NCI-H510A (cell line): Measurements from ENCODE around the gene DPEP1.
"Not testable (repeated sequence)": the region's sequence is repeated elsewhere in the genome, so short reads cannot be mapped to it uniquely, and the experiment has no call there.

Experiments used
- DNase-seq: peaks from one replicate; lab custom pipeline; 2025; lab: John Stamatoyannopoulos, UW

DPEP1 gene

DNA sequence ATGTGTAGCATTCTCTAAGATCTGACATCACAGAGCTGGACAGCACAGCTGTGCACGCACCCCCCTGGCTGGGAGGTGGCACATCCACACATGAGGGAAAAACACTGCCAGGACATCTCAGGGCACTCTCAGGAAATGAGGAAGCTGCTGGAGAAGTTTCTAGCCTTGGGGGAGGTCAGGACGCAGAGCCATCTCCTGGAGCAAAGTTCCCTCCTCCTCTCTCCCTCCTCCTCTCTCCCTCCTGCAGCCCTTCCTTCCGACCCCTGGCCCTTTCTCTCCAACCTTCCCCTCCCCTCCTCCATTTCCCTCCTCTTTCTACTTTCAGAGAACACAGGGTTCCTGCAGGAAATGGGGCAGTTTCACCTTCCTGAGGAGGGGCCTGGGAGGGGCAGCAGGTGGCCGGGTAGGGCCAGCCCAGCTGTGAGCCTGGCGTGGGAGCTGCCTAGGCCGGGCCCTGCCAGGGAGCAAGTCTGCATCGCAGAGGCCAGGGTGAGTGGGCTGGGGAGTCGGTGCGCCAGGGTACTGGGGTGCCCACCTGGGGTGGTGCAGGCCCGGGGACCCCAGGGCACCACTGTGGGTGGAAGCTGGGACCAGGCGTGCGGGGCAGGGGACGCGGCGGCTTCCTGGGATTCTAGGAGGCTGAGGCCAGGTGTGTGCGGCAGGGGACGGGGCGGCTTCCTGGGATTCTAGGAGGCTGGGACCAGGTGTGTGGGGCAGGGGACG, at the start of gene DPEP1:
Gene DPEP1, plus strand, starts transcription at position 412 of the 723 bp plus-strand sequence. CDS start 16,769 bp downstream, outside the sequence.
- DNase-seq = no peak

DNA sequence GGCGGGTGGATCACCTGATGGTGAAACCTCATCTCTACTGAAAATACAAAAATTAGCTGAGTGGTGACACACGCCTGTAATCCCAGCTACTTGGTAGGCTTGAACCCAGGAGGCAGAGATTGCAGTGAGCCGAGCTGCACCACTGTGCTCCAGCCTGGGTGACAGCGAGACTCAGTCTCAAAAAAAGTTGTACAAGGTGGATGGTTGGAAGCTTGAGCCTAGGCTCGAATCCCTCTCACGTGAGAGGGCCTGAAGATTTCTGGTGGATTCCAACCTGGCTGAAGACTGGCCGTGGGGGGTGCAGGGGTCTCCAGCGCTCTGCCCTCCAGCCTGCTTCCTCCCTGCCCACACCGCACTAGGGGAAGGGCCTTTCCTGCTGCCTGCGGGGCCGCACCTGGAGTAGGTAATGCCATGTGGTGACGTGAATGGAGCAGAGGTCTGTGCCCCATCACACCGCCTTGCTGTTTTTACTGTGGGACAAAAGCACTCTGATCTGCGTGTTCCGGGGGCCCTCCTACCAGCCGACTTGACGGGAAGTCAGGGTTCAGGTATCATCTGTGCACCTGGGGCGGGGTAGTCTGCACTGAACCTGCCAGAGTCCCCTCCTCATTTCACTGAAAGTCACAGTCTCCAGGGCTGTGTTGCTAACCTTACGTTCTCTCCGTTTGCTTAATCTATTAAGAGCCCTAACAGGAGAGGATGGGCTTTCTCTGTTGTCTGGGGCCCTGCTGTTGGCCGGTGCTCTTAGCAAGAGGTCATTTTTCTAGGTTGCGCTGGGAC, 48.8 kb upstream of the DPEP1 start:
- no peak for DNase-seq

DNA sequence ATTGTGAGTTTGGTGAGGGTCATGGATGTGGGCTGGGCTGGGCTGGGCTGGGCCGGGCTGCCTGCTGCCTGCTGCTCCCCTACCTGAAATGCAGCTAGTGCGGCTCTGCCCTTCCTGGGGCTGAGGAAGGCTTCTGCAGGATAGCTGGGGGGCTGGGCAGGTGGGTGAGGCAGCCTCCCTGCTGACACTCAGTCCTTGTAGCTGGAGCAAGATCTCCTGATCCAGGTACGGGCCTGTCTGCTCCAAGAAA, 48.3 kb upstream of the DPEP1 start:
- DNase-seq = no peak

DNA sequence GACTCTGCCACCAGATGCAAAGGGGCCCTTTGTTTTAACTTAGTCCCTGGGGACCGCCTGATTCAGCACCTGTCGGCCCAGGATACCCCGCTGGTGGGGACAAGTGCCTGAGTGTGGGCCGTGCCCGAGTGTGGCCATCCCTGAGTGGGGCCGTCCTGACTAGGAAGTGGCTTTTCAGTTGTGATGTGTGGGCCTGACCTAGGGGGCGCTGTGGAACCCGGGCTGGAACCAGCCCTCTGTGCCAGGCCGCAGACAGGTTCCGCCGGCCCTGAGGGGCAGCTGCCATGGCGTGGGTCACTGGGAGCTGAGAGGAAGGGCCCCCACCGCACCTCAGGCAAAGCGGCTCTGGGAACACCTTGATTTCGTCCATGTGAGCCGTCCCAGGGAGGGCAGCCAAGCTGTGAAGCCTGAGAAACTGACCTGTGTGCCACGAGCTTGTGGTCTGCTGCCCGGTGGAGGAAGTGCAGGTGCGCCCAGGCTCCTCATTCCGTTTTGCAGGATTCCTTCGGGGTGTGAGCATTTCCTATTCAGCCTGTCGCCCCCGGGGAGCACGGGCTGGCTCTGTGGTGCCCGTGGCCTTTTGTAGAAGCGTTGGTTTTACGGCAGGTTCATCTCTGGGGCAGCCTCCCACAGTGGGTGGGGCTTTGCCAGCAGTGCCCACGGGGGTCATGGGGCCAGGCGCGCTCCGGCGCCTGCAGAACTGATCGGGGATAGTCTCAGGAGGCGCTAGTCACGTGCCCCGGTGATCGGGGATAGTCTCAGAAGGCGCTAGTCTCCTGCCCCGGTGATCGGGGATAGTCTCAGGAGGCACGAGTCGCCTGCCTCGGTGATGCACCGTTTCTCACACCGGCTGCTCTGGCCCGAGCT, 47.7 kb upstream of the DPEP1 start:
- no peak for DNase-seq

DNA sequence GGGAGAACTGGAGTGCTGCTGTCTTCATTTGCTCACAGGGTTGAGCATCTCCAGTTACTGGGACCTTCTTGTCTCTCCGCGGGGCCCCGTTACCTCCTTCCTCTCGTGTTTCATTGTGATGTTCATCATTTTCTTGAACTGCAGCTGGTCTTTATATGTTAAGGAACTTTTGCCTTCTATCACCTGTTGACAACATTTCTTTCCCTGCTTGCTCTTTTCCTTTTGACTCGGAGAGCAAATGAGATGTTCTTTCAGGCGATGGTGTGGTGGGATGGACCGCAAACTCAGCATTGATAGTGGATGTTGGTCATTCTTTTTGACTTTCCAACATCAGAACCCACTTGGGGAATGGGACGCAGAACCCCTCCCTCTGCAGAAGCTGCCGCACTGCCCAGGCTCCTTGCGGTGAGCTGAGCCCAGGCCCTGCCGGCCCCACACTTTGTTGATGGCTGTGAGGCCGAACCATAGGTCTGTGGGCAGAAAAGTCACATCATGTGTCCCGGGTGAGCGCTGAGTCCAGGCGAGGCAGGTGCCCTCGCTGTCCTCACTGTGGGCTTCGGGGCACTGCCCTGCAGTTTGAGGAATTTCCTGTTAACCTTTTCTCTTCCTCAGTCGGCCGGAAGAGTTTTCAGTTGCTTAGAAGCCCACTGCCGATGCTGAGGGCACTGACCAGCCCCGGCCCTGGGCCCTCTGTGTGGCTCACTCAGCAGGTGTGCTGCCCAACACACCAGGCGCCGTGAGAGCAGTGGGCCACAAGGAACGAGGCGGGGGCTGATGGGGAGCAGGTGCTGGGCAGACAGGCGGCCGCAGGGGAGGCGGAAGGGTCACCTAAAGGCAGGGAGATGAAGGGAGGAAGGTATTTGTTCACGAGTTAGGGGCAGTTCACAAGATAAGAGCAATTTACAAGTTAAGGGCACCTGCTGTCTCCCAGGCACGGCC, 45.5 kb upstream of the DPEP1 start:
- no peak for DNase-seq

DNA sequence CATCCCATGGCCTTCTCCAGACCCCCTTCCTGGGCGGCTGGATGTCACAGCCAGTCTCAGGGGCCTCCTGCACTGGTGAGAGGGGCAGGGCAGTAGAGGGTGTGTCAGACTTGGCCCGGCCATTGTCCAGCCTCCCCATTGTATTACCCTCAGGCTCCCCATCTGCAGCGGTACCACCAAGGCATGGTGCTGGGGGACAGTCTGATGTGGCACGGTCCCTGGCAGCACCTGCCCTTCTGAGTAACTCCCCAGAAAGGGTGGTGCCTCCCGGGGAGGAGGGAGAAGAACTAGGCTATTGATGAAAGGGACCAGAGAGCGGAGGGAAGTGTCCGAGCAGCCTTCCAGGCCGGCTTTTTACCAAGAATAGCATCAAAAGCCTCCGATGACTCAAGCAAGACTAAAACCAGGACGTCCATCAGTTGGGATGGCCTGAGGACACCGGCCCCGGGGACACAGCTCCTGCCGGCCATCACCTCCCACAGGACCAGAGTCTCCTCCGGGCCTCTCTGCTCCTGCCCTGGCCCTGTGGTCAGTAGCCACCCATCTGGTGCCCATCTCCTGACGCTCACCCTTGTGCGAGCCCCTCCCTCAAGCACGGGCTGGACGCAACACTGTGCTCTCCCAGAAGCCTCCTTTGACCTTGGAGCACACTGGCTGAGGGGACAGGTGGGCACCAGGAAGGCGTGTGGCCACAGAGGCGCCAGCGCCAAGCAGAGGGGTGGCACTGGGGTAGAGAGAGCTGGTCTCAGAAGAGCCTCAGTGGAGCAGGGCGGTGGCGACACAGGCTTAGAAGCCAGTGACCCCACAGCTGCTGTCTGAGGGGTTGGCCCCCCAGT, 43.7 kb upstream of the DPEP1 start:
- DNase-seq = no peak

DNA sequence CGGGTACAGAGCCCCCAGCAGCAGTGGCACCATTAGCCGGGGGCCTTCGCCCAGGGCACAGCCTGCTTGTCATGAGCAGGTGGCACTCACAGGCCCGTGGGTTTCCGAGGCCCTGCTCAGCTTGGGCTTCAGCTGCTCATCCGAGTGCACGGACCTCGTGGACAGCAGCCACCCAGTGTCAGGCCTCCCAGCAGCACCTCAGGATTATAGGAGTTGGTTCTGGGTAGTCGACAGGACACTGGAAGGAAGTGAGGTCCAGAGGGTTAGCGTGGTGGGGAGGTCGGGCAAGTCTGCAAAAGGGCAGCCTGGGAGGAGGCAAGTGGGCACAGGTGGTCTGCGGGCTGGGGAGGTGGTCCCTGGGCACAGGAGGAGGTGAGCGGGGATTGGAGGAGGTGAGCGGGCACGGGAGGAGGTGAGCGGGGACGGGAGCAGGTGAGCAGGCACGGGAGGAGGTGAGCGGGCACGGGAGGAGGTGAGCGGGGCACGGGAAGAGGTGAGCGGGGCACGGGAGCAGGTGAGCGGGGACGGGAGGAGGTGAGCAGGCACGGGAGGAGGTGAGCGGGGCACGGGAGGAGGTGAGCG, 43.0 kb upstream of the DPEP1 start:
- DNase-seq = no peak

DNA sequence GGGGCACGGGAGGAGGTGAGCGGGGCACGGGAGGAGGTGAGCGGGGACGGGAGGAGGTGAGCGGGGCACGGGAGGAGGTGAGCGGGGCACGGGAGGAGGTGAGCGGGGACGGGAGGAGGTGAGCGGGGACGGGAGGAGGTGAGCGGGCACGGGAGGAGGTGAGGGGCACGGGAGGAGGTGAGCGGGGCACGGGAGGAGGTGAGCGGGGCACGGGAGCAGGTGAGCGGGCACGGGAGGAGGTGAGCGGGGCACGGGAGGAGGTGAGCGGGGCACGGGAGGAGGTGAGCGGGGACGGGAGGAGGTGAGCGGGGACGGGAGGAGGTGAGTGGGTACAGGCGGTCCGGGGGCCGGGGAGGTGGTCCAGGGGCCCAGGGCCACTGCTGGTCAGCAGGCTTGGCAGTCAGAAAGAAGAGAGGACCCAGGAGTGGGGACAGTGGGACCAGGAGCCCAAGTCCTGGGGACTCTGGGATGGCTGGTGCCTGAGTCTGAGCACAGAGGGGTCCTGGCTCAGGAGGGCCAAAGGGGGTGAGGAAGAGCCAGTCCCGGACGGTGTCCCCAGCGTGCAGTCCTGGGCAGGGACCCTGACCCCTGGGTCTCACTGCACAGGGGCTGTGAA, 42.4 kb upstream of the DPEP1 start:
- DNase-seq = not testable (repeated sequence)

DNA sequence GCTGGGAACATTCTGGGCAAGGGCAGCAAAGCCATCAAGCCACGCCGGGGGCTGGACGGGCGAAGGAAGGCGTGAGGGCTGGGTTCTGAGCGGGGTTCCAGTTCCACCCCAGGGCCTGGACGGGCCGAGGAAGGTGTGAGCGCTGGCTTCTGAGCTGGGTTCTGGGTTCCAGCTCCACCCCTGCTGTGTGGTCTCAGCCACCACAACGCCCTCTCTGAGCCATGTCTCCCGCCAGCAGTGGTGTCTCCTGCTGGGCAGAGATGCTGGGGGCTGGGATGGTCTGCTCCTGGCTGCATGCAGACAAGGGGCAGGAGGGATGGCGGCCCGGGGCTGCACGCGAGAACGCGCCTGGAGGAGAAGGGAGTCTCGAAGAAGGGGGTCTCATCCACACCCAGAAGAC, 41.8 kb upstream of the DPEP1 start:
- DNase-seq = no peak

DNA sequence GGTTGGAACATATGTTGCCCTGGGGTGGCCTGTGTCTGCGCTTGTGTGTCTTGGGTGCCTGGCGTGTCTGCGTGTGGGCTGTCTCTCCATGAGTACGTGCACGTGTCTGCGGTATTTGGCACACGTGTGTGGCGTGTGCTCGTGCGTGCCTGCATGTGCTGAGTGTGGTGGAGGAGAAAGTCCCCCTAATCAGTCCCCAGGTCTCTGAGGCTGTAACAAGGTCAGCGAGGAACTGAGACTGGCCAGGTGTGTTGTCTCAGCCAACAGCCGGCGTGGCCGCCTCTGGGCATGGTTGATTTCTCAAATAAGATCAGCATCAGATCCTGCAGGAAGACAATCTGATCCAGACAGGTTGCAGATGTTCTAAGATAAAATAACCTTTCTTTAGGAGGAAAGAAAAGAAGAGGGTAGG, 41.4 kb upstream of the DPEP1 start:
- no peak for DNase-seq

DNA sequence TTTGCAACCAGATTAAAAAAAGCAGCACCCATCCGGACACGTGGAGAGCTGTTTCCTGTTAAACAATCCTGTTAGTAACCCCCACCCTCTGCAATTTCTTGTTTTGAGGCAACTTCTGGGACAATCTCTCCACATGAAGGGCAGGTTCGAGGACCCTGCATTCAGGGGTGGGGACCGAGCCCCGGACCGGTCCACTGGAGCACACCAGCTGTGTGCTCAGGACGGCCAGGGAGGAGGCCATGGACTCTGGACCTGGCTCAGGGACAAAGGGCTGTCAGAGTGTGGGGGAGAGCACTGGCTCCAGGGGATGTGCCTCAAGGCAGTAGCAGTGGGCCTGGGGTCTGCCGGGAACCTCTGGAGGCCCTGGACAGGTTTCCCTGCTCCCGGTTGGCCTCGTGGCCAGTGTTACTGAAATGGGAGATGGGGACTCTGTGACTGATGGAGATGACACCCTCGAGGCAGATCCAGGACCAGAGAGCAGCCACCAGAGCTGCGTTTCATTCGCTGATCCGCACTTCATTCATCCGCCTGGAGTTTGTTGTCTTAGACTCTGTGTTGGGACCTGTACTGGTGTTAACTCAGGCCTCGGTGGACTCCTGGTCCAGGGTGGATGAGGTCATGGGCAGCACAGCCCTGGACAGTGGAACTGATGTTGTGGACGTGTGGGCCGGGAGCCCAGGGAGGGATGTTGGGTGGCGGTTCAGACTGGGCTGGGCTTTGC, 40.8 kb upstream of the DPEP1 start:
- no peak for DNase-seq

DNA sequence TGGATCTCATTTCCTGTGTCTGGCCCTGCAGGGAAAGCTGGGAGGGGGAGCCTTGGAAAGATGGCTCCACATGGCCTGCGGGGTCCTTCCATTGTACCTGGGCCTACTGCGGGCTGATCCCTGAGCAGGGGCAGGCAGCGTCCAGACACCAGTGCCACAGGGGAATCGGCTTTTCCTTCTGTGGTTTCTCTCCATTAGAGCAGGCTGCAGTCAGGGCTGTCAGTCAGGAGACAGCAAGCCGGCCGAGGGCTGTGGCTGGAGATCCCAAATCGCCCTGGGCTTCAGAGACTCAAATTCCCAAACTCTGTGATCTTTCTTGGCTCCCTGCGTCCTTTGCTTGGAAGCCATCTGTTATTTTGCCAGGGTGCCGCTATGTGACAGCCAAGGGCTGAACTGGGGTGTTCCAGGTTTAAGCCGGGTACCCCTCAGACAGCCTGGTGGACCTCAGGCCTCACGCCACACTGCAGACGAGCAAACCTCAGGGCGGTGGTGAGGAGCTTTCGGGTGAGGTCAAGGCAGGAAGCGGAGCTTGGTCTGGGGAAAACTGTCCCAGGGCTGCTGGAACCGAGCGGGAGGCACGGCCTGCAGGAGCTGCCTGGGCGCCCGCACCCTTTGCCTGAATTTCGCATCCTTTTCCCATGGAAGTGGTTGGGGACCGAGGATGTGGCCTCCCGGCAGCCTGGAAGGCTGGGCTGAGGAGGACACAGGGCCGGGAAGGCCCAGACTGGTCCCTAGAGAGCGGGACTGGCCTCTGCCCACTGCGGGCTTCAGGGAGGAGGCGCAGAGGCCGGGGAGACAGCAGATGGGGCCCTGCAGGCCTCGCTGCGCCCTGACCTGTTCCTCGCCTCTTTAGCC, 39.4 kb upstream of the DPEP1 start:
- DNase-seq = no peak

DNA sequence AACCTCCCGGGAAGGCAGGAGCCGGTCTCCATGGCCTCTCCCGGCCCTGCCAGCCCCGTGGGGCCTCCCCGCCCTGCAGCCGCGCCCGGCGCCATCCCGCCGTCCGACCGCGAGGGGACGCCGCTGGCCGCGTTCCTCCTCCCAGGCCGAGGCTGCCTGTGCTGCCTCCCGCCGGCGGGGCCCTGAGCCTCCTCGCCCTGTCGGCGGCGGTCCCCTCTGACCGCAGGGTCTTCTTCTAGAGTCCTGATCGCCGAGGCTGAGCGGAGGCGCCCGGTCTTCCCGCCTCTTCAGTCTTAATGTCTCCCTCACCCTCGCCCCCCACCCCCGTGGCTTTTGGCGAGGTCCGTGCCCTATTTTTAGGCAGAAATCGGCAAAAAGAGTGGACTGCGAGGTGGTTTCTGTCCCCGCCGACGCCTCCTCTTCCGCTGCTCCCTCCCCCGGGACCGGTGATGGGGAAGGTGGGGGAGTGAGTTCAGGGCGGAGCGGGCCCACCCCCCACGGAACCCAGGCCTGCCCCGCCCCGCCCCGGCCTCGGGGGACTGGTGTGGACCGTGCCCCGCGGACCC, 38.7 kb upstream of the DPEP1 start:
- no peak for DNase-seq

DNA sequence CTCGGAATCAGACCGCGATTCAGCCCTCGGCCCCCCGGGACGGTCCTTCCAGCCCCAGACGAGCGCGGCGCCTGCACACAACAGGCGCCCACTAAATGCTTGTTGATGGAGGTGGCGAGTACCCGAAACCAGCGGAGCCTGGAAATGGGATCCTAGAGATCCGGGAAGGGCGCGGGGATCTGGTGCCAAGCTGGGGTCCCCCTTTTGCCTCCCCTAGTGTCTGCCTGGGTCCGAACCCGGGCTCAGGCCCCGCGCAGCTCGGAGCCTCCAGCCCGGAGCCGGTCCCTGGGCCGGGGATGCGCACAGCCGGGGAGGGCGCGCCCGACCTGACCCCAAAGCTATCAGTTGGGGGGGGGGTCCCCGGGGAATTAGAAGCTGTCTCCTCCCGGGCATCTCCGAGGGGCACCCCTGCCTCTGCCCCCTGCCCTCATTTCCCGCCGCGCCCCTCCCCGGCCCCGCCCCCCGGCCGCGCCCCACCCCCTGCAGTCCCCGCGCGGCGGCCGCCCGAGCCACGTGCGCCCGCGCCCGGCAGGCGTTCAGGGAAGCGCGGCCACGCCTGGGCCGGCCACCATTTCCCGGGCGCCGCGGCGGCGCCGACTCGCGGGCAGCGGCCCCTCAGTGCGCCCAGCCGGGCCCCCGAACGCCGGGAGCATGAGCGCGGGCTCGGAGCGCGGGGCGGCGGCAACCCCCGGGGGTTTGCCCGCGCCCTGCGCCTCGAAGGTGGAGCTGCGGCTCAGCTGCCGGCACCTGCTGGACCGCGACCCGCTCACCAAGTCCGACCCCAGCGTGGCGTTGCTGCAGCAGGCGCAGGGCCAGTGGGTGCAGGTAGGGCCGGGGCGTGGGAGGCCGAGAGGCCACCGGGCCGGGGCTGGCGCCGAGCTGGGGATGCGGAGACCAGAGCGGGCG, 37.9 kb upstream of the DPEP1 start, which contains the start of gene CPNE7:
Gene CPNE7, plus strand, starts transcription at position 512 of the 906 bp plus-strand sequence. Its CDS starts 140 bp downstream, at position 652.
- DNase-seq = no peak

DNA sequence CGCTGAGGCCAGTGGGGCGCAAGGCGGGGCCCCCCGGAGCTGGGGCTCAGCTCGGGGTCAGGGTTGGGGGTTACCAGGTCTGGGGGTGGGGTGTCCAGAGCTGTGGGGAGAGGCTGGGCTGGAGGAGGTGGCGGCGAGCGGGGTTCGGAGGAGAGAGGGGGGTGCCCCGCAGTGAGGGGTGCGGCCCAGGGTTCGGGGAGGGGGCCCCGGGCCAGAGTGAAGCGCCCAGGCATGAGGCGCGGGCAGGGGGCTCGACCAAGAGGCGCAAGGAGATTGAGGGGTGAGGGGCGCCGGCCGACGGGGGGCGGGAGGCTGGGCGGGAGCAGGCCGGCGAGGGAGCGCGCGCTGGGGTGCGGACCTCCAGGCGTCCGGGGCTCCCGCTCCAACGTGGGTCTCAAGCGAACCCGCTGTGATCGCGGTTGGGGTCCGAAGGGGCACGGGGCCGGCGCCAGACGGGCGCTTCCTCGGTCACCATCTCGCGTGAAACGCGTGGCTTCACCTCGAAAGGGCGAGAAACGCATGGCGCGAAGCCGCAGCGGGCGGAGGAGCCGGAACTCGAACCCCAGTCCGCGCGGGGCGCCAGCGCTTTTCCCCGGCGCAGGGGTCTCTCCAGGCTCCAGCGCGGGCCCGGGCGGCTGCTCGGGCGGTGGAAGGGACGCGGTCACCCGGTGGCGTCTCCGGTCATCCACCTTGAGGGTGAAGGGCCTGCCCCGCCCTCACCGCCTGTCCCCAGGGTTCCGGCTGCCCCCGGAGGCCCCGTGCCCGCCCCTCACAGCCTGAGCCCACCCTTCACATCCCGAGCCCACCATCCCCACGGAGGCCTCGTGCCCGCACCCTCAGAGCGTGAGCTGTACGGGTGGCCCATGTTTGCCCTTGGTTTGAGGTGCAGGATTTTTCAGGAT, 37.0 kb upstream of the DPEP1 start:
- no peak for DNase-seq
